Activated CD8-positive, alpha-beta memory T cell treated with anti-CD3 and anti-CD28 coated beads for 48 hours (primary cell): Measurements from ENCODE around the gene TK2.
"Not testable (repeated sequence)": the region's sequence is repeated elsewhere in the genome, so short reads cannot be mapped to it uniquely, and the experiment has no call there.

Experiments
- DNase-seq, 3 experiments: peaks; one replicate each; pipeline ENCODE4 v3.0.0-alpha.2; 2020; ENCODE audit warnings: low read depth in 2 of 3, low spot score in 2 of 3

Gene TK2

GRCh38 chr16:66574081-66574480 is 24.2 kb upstream of the TK2 start:
- DNase-seq: no peak

GRCh38 chr16:66572356-66572755 is 22.4 kb upstream of the TK2 start:
- no peak for DNase-seq

GRCh38 chr16:66569827-66570405 is 20.0 kb upstream of the TK2 start:
- no peak for DNase-seq

- DNase-seq: no peak
Measured at GRCh38 chr16:66569131-66569530, 19.2 kb upstream of the TK2 start.

DNA sequence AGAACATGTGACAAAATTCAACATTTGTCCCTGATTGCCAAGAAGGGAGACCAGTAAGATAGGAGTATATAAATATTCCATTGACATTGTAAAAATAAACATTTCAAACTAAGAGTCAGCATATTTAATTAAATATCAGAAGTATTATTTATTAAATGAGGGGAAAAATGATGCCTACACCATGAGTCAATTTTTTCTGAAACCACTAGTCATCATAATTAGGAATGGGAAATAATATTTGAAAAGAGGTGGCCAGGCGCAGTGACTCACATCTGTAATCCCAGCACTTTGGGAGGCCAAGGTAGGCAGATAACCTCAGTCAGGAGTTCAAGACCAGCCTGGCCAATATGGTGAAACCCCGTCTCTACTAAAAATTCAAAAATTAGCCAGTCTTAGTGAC is 18.4 kb upstream of the TK2 start:
- DNase-seq: no peak

DNA sequence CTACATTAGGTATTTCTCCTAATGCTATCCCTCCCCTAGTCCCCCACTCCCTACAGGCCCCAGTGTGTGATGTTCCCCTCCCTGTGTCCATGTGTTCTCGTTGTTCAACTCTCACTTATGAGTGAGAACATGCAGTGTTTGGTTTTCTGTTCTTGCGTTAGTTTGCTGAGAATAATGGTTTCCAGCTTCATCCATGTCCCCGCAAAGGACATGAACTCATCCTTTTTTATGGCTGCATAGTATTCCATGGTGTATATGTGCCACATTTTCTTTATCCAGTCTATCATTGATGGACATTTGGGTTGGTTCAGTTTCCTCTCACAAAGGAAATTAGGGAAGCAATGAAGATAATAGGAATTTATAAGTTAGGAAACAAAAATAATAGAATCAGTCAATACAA is 17.3 kb upstream of the TK2 start:
- not testable (repeated sequence) for DNase-seq

DNA sequence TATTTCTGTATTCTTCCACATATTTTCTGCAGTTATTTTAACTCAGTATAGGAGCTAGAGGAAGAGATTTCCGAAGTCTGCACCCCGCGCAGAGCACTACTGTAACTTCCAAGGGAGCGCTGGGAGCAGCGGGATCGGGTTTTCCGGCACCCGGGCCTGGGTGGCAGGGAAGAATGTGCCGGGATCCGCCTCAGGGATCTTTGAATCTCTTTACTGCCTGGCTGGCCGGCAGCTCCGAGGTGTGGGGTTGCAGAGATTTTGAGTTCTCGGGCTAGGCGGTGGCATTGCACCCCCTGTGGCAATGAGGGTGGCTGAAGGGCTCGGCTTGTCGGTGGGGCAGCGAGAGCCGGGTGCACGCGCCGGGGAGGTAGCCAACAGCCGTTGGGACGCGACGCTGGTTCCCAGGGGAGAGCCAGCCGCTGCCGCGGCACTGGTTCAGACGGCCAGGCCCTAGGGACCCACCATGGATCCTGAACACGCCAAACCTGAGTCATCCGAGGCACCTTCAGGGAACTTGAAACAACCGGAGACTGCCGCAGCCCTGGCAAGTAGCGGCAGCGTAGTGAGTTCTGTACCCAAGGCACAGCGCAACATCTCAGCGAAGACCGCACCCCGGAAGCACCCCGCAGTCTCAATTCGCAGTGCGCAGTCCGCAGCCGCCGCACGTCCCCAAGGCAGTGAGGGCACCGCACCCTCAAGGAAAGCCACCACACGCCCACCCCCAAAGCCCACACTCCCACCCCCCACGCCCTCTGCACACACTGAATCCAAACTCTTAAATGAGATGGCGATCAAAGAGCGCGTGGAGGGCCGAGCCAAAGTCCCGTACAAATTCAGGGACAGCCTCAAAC is 16.4 kb upstream of the TK2 start, which contains the start of gene CMTM1:
CMTM1 (plus strand) TSS at position 389 of the 851 bp plus-strand sequence; CDS start at position 464, 75 bp downstream.
- DNase-seq: no peak

- DNase-seq: no peak
Measured at GRCh38 chr16:66563574-66564334, 13.8 kb upstream of the TK2 start.

DNA sequence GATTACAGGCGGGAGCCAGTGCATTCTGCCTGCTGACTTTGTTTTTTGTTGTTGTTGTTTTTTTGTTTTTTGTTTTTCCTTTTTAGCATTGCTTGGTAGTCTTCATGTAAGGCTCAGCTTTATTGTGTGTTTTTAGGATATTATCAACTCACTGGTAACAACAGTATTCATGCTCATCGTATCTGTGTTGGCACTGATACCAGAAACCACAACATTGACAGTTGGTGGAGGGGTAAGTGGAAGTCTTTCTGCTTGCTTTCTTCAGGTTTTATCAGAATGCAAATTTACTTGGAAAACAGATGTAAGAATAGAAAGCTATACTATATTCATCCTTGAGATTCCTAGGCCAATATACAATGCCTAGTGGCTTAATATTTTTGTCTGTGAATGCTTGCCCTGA is 13.1 kb upstream of the TK2 start:
- DNase-seq: no peak

DNA sequence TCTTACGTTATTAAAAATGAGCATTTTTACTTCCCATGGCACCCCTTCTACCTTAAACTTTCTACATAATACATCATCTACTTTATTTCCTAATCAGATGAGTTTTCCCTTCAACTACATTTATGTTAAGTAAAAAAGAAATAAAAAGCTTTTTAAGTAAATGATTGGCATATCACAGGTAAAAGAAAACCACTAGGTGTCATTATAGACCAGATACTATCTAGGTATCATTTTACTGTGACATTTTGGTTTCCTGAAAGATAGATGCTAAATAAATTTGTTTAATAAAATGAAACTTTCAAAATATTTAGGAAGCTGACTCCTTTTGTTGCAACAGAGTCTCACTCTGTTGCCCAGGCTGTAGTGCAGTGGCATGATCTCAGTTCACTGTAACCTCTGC is 12.5 kb upstream of the TK2 start:
- DNase-seq: no peak

GRCh38 chr16:66561381-66562080 is 11.6 kb upstream of the TK2 start:
- DNase-seq: no peak

GRCh38 chr16:66560107-66560506 is 10.2 kb upstream of the TK2 start:
- no peak for DNase-seq

- DNase-seq: no peak
Measured at GRCh38 chr16:66554495-66554894, 4.6 kb upstream of the TK2 start.

DNA sequence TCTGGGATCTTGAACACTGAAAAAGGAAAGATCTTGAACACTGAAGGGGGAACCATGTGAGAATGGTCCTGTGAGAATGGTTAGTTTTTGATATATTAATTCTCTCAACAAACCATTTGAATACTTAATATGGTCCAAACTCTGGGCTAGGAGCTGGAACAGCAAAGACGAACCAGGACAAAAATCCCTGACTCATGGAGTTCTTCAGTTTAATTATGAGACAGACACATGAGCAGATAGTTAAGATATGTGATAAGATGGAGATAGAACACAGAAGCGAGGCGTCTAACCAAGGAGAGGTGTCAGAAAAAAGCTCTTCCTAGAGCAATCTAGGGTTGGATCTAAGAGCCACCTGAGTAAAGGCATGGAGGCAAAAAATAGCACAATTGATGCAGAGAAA is 4.1 kb upstream of the TK2 start:
- no peak for DNase-seq

- DNase-seq: no peak
Measured at GRCh38 chr16:66553223-66553622, 3.3 kb upstream of the TK2 start.

DNA sequence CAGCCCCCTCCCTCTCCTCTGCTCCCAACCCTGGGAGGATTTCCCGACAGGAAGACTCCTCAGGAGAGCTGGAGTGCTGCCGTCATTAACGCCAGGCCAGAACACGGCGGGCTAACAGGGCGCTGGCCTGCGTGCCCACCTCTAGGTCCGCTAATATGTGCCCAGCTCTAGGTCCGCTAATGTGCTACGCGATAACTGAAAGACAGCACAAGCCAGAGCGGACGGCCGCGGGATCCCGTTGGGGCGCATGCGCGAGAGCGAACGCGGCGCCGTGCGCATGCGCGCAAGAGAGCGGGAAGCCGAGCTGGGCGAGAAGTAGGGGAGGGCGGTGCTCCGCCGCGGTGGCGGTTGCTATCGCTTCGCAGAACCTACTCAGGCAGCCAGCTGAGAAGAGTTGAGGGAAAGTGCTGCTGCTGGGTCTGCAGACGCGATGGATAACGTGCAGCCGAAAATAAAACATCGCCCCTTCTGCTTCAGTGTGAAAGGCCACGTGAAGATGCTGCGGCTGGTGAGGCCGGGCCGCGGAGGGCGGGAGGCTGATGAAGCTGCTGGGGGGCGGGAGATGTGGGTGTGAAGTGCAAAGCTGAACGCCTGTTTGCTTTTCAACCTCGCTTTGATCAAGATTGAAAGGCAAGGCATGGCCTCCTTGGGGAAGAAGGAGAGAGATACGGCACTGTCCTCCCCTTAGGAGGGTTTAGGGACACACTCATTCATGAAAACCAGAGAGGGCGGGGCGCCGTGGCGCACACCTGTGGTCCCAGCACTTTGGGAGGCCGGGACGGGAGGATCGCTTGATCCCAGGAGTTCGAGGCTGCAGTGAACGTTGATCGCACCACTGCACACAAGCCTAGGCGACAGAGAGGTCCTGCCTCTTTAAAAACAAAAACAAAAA is 2.6 kb upstream of the TK2 start, which contains the start of gene CKLF:
CKLF (plus strand) TSS at position 291 of the 892 bp plus-strand sequence; CDS start at position 431, 140 bp downstream.
- peak; percentile 82 to 92 (median 91) for DNase-seq

DNA sequence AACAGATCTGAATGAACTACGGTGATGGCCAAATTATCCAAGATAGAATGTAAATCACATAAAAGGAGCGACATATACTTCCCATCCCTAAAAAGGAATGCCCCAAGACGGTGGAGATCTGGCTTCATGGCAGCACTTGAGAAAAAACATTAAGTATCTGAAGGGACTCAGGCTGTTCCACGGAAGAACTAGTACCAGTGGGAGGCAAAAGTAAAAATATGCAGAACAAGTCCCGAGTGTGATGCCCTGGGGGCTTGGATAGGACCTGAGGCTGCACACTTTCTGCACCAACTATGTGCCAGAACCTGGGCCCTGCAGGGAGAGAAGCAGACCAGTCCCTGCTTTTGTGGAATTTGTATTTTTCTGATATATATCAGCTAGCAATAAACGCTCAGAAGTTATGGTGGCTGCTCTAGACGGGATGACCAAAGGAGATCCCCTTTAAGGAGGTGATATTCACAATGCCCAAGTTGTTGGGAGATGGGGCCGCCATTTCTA is 1.9 kb upstream of the TK2 start:
- no peak for DNase-seq

- DNase-seq: peak in 2 of 3 experiments; percentile 23 to 45
Measured at GRCh38 chr16:66551348-66551759, 1.4 kb upstream of the TK2 start.

GRCh38 chr16:66548868-66549267 is 1.1 kb downstream of the TK2 start:
- no peak for DNase-seq

DNA sequence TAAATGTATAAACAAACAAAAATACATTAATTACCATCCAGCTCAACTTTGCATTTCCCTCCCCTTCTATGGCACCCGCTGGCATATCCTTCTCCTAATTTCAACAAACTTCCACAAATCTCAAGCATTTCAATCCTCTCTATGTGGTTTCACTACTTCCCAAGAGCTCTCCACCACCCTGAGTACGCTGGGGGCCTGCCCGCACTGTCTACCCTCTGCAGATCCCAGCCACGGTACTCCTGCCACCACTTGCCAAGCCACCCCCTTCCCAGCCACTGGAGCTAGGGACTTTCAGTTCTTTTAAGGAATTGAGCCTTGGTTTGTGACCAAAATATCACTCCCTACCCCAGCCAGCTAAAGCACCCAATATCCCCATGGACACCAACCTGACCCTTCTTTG is 1.9 kb downstream of the TK2 start:
- DNase-seq: no peak
